Measurements from ENCODE around the gene EIF3K.

EIF3K gene

DNA sequence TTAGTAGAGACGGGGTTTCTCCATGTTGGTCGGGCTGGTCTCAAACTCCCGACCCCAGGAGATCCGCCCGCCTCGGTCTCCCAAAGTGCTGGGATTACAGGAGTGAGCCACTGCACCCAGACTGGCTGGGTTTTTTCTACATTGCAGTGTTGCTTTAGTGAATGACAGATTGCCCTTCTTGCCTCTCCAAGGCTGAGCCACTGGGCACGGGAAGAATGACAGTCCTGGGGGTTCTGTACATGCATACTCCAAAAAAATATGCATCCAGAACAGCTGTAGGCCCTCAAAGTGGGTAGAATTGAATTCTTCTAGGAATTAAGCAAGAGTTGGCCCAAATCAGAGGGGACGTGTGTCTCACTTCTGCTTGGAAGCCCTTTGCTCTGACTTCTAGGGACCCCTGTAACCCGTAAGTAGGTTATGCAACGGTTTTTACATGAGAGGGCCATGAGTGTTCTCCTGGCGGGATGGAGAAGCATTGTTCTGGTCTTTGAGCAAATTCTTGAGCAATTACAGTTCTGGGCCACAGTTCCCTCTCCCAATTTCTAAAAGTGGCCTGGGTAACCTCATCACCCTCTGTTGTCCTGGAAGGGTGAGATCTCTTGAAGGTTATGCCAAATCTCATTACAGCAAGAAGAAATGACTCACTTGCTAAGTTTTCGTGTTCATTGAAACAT, 32.1 kb downstream of the EIF3K start:
- peak; percentile 32 to 45 for DNase-seq

DNA sequence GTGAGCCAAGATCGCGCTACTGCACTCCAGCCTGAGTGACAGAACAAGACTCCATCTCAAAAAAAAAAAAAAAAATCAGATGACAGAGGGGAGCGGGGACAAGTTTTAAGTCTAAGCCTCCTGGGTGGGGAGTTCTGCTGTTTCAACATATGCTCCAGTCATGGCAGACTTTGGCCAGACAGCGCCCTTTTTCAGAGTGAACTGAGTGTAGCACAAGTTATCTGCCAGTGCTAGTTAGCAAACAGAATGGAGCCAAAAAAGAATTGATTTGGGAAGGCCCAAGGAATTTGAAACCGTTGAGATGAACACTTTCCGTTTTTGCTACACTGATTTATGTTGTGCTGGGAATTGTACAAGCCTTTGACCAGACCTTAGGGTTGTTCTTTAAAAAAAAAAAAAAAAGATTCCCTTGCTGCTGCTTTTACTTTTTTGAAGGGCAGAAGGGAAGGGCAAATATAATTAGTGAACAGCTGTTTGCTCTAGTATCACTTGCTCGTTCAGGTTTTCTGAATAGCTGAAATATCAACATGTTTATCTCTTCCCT, 34.1 kb downstream of the EIF3K start:
- DNase-seq, result no peak

DNA sequence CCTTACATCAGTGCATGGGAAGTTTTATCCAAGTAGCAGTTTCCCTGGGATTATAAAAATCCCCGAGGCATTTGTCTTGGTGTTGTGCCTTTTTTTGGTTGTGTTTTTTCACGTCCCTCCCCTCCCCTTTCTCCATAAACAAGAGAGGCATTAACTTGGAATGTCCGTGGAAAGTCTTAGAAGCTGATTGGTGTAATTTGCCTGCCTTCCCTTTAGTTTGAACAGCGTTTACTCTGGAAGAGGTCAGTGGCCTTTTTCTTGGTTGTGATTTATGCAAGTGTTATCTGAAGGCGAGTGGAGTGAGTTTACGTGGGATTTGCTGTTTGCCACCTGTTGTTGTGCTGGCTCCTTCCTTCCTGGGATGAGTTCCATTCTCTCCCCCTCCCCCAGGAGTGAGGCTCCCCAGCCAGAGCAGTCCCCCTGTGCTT, 35.7 kb downstream of the EIF3K start:
- DNase-seq, result no peak

DNA sequence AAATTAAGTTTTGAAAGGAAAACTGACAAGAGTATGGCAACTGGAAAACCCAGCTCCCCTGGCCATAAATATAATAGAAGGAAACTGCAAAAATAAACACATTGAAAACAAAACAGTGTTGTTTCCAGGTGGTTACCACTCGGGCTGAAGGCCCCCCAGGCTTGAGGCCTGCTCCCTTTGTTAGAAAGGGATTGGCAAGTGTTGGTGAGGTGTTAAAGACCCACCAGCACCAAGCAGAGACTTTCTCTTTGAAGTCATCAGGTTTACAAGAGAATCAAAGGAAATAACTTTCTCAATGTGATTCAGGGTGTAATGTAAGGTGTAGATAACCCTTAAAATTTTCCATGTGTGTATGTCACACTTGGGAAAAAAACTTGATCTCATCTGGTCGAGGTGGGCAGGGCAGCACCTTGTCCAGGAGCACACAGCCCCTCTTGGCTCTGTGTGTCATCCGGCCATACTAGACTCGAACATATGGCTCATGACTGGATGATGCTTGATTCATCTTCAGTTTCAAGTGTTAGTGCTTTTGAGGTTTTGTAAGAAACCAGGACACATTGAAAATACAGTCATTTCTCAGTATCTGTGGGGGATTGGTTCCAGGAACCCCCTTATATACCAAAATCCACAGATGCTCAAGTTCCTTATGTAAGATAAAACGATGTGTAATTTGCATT, 36.3 kb downstream of the EIF3K start:
- no peak for DNase-seq

DNA sequence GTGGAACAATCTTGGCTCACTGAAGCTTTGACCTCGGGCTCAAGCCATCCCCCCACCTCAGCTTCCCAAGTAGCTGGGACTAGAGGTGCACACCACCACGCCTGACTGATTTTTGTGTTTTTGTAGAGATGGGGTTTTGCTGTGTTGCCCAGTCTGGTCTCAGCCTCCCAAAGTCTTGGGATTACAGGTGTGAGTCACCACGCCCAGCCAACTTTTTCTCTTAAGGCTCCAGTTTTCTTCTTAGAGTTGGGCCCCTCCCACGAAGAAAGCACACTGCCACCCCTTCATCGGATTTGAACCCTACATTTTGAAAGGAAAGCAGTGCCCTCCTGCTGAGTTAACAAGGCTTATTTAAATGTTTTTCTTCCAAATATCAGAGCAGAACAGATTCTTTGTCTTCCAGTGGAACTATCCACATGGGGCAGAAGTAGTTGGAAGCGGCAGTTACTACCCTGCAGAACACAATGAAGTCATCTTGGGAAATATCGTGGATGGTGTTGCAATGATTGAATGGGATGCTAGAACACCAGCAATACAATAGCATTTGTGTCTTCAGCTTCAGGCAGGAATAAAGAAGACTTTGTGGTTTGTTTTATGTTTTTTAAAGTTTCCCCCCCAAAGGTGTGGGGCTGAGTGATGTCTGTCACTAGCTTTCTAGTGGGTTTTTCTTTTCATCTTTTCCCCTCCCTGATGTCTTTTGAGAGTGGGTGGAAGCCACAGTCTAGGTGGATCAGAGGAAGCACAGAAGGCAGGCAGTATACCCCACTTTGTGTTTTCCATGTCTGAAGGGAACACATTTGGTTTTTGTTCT, 37.4 kb downstream of the EIF3K start:
- peak; percentile 46 to 54 for DNase-seq

DNA sequence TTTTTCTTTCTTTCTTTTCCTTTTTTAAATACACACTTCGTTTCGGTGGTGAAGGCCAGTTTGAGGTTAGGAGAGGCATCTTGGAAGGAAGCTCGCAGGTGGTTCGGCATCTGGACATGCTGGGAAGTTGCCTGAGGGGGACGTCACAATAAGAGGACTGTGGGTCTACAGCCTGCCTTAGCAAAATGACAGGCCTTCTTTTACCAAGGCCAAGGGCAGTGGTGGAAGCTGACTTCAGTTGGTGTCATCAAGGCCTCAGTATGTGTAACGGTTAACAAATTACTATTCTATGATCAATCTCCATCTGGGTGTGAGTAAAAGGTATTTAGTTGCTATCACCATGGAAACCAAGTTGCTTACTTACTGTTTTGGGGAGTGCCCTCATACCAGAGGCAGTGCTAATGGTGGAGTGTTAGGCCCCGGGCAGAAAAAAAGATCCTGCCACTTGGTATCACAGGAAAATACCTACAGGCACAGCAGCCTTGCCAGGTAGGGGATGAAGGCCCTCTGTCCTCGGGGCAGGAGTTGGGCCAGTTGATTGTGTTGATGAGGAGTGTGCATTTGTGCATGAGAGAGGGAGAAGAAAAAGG, 38.7 kb downstream of the EIF3K start:
- DNase-seq, result no peak

DNA sequence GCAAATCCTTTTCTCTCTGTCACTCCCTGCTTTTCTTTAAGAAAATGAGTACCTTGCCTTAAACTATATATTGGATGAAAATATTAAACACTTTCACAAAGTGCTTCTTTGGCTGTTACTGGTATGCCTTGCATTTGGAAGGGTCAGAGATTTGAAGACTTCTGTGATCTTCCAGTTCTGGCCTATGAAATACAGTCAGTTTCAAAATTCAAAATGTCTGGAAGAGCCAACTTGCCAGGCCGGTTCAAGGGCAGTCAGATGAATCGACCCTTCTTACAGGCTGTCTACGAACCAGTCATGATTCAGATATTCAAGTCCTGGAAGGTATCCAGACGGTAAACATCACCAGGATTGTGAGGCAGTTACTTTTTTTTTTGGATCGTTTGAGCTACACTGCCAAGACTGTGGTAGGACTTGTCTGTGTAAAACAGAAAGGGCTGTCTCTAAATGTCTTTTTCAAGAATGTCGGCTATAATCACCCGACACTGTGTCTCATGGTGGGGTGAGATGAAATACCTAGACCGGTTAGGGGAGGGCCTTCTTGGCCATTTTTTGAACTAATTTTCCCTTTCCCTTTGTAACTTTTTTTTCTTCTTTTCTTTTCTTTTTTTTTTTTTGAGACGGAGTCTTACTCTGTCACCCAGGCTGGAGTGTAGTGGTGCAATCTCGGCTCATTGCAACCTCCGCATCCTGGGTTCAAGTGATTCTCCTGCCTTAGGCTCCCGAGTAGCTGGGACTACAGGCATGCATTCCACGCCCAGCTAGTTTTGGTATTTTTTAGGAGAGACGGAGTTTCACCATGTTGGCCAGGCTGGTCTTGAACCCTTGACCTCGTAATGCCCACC, 39.7 kb downstream of the EIF3K start:
- no peak for DNase-seq

DNA sequence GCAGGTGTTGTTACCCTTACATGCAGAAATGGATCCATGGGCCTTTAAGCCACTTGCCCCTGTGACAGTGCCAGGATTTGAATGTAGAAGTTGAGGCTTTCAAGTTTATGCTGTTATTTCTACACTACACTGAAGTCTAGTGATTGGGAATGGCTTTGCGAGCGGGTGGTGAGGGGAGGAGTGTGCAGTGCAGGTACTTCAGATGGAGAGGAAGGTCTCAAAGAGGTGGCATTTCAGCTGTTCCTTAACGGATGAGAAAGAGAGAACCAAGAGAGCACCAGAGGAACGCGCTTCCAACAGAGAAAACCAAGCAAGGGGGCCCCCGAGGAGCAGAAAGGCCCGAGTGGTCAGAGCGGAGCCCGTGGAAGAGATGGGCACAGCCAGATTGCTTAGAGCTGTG, 41.7 kb downstream of the EIF3K start:
- DNase-seq, result no peak

DNA sequence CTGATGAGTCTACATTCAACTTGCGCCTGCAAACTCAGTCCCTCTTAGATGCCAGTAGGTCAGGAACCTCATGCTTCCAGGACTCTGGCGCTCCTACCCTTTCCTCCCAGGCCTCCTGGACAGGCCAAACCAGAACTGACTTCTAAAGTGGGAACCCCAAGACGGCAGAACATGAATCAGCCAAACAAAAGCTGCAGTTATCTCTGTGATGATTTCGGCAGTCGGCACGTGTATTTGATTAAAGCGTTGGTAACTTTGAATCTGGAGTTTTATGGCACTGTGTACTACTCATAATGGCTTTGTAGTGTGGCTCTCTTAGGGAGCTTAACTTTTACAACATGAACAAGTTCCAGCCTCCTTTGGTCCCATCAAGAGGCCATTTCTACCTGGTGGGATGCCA, 42.1 kb downstream of the EIF3K start:
- DNase-seq, result no peak

DNA sequence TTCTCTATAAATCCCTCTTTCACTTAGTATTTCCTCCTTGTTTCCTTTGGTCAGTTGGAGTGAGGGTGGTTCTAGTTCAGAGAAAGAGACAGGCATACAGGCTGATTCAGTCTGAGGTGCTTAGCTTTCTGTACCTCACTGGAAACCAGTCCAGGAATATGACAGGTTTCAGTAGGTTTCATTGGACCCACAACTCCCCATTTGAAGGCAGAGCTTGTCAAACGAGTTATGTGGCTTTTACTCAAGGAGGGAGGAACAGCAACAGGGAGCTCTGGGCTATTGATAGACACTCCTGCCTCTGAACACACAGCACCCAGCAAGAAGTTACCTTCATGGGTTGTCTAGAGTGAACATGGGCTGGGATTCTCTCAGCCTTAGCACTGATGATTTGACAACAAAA, 43.0 kb downstream of the EIF3K start:
- DNase-seq, result no peak

DNA sequence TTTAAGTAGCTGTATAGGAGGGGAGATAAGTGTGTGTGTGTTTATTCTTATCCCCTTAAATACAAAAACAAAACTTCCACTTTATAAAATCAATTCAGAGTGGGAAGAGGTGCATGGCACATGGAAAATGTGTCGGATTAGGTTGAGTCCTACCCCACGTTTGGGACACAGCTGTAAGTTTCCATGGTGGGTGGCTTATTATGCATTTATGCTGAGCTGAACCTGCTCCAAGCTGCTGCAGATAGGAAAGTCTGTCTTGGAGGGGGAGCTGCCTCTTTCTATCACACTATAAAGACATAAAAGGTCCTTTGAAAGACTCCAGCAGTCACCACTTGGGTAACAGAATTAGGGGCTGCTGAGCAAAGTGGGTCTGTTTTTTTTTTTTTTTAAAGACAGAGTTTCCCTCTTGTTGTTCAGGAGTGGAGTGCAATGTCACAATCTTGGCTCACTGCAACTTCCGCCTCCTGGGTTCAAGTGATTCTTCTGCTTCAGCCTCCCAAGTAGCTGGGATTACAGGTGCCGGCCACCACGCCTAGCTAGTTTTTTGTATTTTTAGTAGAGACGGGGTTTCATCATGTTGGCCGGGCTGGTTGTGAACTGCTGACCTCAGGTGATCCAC, 43.7 kb downstream of the EIF3K start:
- DNase-seq, result no peak

DNA sequence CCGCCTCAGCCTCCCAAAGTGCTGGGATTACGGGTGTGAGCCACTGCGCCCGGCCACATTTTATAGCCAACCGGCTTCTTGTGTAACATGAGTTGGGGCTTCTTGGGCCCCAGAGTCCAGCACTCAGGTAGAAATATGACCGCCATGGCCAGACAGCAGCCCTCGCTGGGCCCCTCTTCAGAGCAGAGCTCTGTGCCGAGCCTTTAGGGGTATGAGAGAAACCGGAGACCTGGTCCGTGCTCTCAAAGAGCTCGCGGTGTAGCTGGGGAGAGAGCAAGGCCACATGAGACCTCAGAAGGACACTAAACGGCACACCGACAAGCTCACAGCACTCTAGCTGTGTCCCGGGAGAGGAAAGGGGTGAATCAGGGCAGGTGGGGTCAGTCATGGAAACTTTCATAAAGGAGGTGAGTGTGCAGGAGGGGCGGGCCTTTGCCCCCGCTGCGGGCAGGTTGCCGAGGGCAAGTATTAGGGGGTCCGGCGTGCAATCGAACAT, 44.2 kb downstream of the EIF3K start:
- DNase-seq, result no peak

DNA sequence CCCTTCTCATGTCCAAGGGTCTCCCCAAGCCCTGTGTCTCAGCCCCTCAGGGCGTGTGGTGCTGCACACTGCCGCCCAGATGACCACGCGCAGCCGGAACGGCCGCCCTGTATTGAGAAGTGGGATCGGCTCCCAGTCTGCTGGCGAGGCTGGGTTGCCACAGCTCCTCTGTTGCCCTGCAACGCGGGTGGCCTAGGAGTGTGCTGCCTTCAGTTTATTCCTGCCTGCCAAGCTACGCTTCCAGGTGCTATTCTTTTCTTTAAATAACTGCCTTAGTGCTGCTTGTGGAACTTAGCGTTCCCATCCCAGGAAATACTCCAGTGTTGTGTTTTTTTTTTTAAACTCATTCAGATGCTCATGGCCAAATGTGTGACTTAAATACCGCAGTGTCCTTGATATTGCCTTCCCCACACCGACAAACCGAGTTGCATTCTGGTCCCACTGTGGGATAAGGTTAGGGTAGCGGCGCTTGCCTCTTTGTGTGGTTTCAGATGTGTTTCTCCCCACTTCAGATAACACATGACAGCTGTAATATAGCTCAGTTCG, 45.0 kb downstream of the EIF3K start:
- no peak for DNase-seq

DNA sequence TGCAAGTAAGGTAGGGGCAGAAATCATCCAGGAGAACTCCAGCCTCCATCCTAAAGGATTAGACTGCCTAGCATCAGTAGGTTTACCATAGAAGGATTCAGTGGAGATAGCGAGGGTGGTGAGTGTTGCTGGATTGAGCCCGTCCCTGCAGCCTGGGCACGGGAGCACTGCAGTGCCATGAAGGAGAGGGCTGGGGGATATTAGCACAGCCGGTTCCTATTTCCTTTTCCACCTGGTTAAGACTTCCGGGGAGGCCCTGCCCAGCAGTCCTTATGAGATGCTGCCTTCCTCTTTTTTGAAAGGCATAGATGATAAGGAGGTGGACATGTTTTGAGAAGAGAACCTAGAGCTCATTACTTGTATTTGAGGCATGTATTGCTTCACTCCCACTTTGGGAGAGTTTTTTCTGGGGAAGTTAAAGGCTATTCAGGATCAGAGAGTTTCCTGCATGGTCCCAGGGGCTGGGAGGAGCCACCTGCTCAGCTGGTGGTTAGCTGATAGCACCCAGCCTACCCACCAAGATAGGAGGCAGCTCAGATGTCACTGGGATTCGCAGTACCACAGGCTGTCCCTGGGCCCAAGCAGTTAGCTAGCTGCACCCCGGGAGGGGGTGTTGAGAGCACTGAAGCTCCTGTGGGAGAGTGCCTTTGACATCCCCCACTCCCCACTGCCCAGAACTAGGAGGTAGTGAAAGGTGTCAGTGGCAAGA, 45.7 kb downstream of the EIF3K start:
- DNase-seq, result peak; percentile 79 to 81

DNA sequence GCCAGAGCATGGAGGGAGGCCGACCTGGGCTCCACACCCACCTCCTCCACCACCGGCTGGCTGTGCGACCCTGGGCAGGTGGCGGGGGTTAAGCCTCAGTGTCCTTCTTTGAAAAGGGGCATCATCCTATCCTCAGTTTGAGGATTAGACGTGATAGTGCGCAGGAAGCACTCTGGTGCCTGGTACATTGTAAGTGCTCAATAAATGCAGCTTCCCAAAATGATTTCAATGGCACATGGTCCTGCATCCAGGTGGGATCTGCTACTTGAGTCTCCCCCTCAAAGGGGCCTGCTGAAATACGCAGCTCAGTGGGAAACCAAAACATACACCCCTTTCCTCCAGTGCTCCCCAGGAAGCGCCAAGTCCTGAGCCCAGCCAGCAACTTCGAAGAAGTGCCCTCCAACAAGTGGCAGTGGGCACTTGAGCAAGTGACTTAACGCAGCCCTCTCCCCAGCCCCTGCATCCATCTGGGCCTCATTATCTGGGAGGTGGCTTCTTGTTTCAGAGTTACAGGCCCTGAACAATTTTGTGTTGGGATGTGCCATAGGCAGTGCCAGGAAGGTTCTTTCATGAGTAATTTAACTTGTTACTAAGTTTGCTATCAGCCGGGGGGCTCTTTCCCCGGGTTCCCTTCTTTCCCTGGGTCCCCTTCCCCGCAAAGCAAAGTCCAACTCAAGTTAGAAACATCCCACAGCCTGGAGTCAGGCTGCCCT, 46.4 kb downstream of the EIF3K start:
- no peak for DNase-seq

DNA sequence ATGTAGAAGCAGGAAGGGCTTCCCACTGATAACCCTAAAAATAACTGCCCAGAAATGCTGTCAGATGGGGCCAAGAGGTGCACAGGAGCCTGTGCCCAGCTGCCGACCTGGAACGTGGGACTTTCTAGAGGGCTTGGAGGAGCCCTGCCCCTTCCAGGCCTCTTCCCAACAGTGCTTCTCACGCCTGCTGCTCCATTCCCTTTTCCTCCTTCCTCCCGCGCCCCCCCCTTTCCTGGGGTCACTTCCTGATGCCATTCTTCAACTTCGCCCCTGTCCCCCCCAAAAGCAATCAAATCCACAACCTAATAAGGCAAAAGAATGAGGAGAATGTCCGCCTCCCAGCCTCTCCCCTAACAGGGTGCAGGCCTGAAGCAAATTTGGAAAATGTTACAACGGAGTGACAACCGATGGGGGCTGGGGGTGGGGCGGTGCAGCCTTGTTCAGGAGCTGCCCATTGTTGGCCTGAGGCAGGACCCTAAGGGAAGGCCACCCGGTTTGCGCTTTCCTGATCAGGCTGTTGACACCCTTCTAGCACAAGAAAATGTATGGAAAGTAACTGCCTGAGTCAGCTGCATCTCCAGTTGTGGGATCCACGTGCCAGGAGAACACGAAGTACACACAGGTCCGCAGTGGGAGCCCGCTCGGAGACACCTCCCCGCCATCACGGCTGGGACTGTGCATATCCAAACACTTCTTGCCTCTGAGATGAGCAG, 47.1 kb downstream of the EIF3K start:
- DNase-seq, result no peak

DNA sequence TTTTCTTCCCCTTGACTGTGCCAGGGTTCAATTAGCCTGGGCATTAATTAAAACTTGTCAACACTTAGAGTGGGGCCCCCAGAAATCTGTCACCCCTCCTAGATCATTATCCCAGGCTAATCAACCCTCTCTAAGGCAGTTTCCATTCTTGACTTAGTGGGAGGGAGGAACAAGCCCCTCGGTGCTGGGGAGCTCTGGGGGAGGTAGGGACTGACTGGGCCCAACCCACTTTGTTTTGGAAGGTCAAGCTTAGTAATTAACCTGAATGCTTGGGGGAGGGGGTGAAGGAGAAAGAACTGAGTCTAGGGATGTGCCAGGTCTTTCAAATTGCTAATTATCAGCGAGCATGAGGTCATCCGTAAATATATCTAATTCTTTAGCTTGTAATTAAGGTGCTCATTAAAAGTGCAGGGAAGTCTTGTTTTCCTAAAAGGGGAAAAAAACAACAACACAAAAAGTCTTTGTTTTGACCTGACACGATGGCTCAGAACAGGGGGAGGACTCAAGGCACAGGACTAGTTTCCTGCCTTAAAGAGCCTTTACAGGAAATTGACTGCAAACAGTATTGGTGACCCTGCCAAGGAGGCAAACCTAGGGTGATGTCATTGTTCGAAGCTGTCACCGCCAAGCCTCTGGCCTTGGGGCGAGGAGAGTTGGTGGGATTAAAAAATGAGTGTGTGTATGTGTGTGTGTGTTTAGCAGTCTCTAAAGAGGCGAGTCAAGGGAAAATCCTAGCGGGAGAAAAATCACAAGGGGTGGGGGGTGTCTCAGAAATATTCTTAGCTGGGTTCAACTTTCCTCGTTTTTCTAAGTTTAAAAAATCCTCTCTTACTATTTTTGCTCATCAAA, 47.9 kb downstream of the EIF3K start:
- DNase-seq, result no peak

DNA sequence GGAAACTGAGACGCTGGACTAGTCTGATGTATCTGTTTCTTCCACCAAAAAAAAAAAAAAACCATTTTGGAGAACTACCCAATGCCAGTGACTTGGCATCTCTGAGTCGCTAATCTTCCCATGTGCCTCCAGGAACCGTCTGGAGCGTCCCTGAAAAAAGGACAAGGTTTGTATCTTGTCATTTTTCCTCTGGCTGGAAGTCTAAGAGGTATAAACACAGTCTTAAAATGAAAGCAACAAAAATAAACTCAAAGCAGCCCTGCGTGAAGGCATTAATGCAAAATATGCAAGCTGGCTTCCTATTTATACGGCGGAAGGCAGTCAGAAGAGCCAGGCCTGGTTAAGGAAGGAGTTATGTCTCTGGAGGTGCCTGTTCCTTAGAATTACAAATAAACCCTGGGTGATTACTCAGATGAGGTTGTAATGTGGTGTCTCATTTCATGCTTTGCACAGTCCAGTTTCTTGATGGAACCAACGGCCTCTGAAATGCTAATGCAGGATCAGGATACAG, 48.7 kb downstream of the EIF3K start:
- DNase-seq, result no peak

All from AML-193 (cell line).